HepG2 (cell line): ENCODE results near the gene ZNF276. TPM values are rescaled to one million over a fixed set of nuclear protein-coding genes. Genes with fewer than 3 reads are reported as not detected.

Experiments
- AHR ChIP-seq: IDR thresholded peaks from 2 replicates; pipeline ENCODE4 v1.6.1; 2018; ENCODE audit warnings: missing genetic modification reagents, missing compliant biosample characterization
- DR1 ChIP-seq: sonication (generic); formaldehyde crosslinking; IDR thresholded peaks from 2 replicates; pipeline ENCODE4 v1.8.0; 2021; ENCODE audit warnings: mild to moderate bottlenecking, missing genetic modification reagents, inconsistent platforms
- HDAC1 ChIP-seq: sonication (generic); formaldehyde crosslinking; IDR thresholded peaks from 2 replicates; pipeline ENCODE4 v1.5.1; 2020; ENCODE audit warnings: mild to moderate bottlenecking, missing genetic modification reagents
- MZF1 ChIP-seq: sonication (generic); formaldehyde crosslinking; IDR thresholded peaks from 2 replicates; pipeline ENCODE4 v1.8.1; 2023; ENCODE audit warnings: mild to moderate bottlenecking, missing genetic modification reagents, borderline replicate concordance
- PHF20 ChIP-seq: sonication (generic); formaldehyde crosslinking; IDR thresholded peaks from 2 replicates; pipeline ENCODE4 v1.5.0; 2020; ENCODE audit warnings: mild to moderate bottlenecking, missing genetic modification reagents
- RXRB ChIP-seq: IDR thresholded peaks from 2 replicates; pipeline ENCODE4 v1.6.1; 2016; ENCODE audit warnings: borderline replicate concordance, missing genetic modification reagents, missing compliant biosample characterization
- SALL1 ChIP-seq: sonication (generic); formaldehyde crosslinking; IDR thresholded peaks from 2 replicates; pipeline ENCODE4 v1.8.0; 2022; ENCODE audit warnings: mild to moderate bottlenecking, missing genetic modification reagents
- TEAD3 ChIP-seq: optimal IDR thresholded peaks from 2 replicates; pipeline ENCODE3; 2016; ENCODE audit warnings: borderline replicate concordance
- TRIM24 ChIP-seq: sonication (generic); formaldehyde crosslinking; IDR thresholded peaks from 2 replicates; pipeline ENCODE4 v1.8.0; 2022; ENCODE audit warnings: mild to moderate bottlenecking, missing genetic modification reagents
- ZBTB7A ChIP-seq: sonication (generic); formaldehyde crosslinking; IDR thresholded peaks from 2 replicates; pipeline ENCODE4 v1.8.0; 2022; ENCODE audit warnings: mild to moderate bottlenecking, missing genetic modification reagents
- ZNF263 ChIP-seq: sonication (generic); formaldehyde crosslinking; IDR thresholded peaks from 2 replicates; pipeline ENCODE4 v1.4.0; 2020; ENCODE audit warnings: missing genetic modification reagents
- ZNF296 ChIP-seq: sonication (generic); formaldehyde crosslinking; conservative IDR thresholded peaks from 2 replicates; pipeline ENCODE4 v1.5.0; 2020; ENCODE audit warnings: mild to moderate bottlenecking, missing genetic modification reagents
- ZNF337 ChIP-seq: sonication (generic); formaldehyde crosslinking; IDR thresholded peaks from 2 replicates; pipeline ENCODE4 v1.5.1; 2020; ENCODE audit warnings: missing genetic modification reagents, low read depth, mild to moderate bottlenecking, borderline replicate concordance
- ZNF430 ChIP-seq: sonication (generic); formaldehyde crosslinking; IDR thresholded peaks from 2 replicates; pipeline ENCODE4 v1.9.0; 2021; ENCODE audit warnings: mild to moderate bottlenecking, missing genetic modification reagents
- ZNF484 ChIP-seq: sonication (generic); formaldehyde crosslinking; IDR thresholded peaks from 2 replicates; pipeline ENCODE4 v1.5.1; 2020; ENCODE audit warnings: mild to moderate bottlenecking, low read depth, missing genetic modification reagents, borderline replicate concordance
- ZNF567 ChIP-seq: sonication (generic); formaldehyde crosslinking; IDR thresholded peaks from 2 replicates; pipeline ENCODE4 v1.8.1; 2023; ENCODE audit warnings: mild to moderate bottlenecking, missing genetic modification reagents, borderline replicate concordance
- ZNF777 ChIP-seq: sonication (generic); formaldehyde crosslinking; IDR thresholded peaks from 2 replicates; pipeline ENCODE4 v1.4.0; 2020; ENCODE audit warnings: missing genetic modification reagents
- ZNF879 ChIP-seq: sonication (generic); formaldehyde crosslinking; IDR thresholded peaks from 2 replicates; pipeline ENCODE4 v1.8.1; 2023; ENCODE audit warnings: missing genetic modification reagents
- polyA plus RNA-seq, 8 experiments: library from polyadenylated mRNA; depleted of rRNA in 3 of 8; stranded (reverse) in 7 of 8; unstranded in 1 of 8; fragments of >200 nt; fragmentation: Illumina TruSeq in 4 of 8; extraction: Trizol in 4 of 8; gene quantifications; 2 replicates each; pipeline versions ENCODE4 v1.2.1 to v1.2.3, GENCODE V29; 2011 to 2016; ENCODE audit warnings: low read depth in 4 of 8, missing spikeins in 1 of 8, mixed read lengths in 1 of 8; ENCODE audit not compliant: insufficient read depth in 1 of 8
- total RNA-seq, 5 experiments: library from RNA; depleted of rRNA; stranded (reverse); fragments of >200 nt; fragmentation: Illumina TruSeq; extraction: Trizol; gene quantifications; 2 replicates each; pipeline ENCODE4 v1.2.3, GENCODE V29; 2016; ENCODE audit warnings: low read depth in 1 of 5
- TF ChIP-seq, protein P1 (sequence below): sonication (generic); formaldehyde crosslinking; IDR thresholded peaks from 2 replicates; pipeline ENCODE4 v1.4.0; 2020; ENCODE audit warnings: missing genetic modification reagents
- TF ChIP-seq, protein P2 (sequence below): sonication (generic); formaldehyde crosslinking; IDR thresholded peaks from 2 replicates; pipeline ENCODE4 v1.8.0; 2022; ENCODE audit warnings: mild to moderate bottlenecking, missing genetic modification reagents
- TF ChIP-seq, protein P3 (sequence below): sonication (generic); formaldehyde crosslinking; IDR thresholded peaks from 2 replicates; pipeline ENCODE4 v1.5.1; 2020; ENCODE audit warnings: missing genetic modification reagents, mild to moderate bottlenecking, borderline replicate concordance
- TF ChIP-seq, protein P4 (sequence below): sonication (generic); formaldehyde crosslinking; IDR thresholded peaks from 2 replicates; pipeline ENCODE4 v1.8.0; 2022; ENCODE audit warnings: missing genetic modification reagents, low read depth, mild to moderate bottlenecking, borderline replicate concordance

The ZNF276 gene
- total and polyA plus RNA-seq, 2 of the 13 experiments (the other 11 are each of a cell fraction or from before 2014, with no cell fraction given) = 17.7 to 18.0 TPM

DNA sequence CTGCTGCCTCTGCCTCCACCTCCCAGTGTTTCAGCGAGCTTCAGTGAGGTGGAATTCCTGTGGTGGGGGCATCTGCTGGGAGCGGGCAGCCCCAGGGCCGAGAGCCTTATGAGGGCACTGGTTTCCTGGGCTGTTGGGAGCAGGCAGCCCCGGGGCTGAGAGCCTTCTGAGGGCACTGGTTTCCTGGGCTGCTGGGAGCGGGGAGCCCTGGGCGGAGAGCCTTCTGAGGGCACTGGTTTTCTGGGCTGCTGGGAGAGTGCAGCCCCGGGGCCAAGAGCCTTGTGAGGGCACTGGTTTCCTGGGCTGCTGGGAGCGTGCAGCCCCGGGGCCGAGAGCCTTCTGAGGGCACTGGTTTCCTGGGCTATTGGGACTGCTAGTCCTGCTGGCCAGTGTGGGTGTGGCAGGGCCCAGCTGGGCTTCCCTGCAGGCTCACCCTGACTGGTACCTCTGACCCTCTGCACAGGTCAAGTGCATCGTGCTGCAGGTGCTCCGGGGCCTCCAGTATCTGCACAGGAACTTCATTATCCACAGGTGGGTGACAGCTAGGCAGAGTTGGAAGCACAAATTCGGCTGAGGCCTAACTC lies 29.3 kb upstream of the ZNF276 start (continued):
- TF ChIP-seq, protein P1, sequence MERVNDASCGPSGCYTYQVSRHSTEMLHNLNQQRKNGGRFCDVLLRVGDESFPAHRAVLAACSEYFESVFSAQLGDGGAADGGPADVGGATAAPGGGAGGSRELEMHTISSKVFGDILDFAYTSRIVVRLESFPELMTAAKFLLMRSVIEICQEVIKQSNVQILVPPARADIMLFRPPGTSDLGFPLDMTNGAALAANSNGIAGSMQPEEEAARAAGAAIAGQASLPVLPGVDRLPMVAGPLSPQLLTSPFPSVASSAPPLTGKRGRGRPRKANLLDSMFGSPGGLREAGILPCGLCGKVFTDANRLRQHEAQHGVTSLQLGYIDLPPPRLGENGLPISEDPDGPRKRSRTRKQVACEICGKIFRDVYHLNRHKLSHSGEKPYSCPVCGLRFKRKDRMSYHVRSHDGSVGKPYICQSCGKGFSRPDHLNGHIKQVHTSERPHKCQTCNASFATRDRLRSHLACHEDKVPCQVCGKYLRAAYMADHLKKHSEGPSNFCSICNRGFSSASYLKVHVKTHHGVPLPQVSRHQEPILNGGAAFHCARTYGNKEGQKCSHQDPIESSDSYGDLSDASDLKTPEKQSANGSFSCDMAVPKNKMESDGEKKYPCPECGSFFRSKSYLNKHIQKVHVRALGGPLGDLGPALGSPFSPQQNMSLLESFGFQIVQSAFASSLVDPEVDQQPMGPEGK (CRISPR knock-in tag) = 0 out of 2 replicates have a peak, but pooled peaks have one; percentile 40
- TF ChIP-seq ZBTB7A (CRISPR knock-in tag) (no peak), ZNF879 (CRISPR knock-in tag) (no peak), HDAC1 (CRISPR knock-in tag) (0 out of 2 replicates have a peak, but pooled peaks have one; percentile 32), TRIM24 (CRISPR knock-in tag) (0 out of 2 replicates have a peak, but pooled peaks have one; percentile 6), MZF1 (CRISPR knock-in tag) (no peak), ZNF777 (CRISPR knock-in tag) (no peak), TEAD3 (CRISPR knock-in tag) (peak; percentile 75), SALL1 (CRISPR knock-in tag) (0 out of 2 replicates have a peak, but pooled peaks have one; percentile 16), ZNF430 (CRISPR knock-in tag) (no peak; the same call in 1 of the 2 replicates), DR1 (CRISPR knock-in tag) (no peak), ZNF337 (CRISPR knock-in tag) (no peak), PHF20 (CRISPR knock-in tag) (no peak), ZNF484 (CRISPR knock-in tag) (no peak), AHR (no peak), ZNF296 (no peak), ZNF263 (CRISPR knock-in tag) (0 out of 2 replicates have a peak, but pooled peaks have one; percentile 34), ZNF567 (CRISPR knock-in tag) (no peak), RXRB (CRISPR knock-in tag) (peak; percentile 73; the same call in 1 of the 2 replicates)
- TF ChIP-seq, protein P2, sequence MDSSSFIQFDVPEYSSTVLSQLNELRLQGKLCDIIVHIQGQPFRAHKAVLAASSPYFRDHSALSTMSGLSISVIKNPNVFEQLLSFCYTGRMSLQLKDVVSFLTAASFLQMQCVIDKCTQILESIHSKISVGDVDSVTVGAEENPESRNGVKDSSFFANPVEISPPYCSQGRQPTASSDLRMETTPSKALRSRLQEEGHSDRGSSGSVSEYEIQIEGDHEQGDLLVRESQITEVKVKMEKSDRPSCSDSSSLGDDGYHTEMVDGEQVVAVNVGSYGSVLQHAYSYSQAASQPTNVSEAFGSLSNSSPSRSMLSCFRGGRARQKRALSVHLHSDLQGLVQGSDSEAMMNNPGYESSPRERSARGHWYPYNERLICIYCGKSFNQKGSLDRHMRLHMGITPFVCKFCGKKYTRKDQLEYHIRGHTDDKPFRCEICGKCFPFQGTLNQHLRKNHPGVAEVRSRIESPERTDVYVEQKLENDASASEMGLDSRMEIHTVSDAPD (CRISPR knock-in tag) = no peak
- TF ChIP-seq, protein P3, sequence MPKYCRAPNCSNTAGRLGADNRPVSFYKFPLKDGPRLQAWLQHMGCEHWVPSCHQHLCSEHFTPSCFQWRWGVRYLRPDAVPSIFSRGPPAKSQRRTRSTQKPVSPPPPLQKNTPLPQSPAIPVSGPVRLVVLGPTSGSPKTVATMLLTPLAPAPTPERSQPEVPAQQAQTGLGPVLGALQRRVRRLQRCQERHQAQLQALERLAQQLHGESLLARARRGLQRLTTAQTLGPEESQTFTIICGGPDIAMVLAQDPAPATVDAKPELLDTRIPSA (CRISPR knock-in tag) = no peak
- TF ChIP-seq, protein P4, sequence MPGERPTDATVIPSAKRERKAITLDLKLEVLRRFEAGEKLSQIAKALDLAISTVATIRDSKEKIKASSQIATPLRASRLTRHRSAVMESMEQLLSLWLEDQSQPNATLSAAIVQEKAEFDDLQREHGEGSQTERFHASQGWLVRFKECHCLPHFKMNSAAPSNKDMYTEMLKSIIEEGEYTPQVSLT (CRISPR knock-in tag) = no peak
